Stimulated activated CD8-positive, alpha-beta memory T cell treated with anti-CD3 and anti-CD28 coated beads, Interleukin-15, amount 100 ng/mL, for 24 hours (primary cell): ENCODE measurements around the gene RND1.
"Not testable (repeated sequence)": the region's sequence is repeated elsewhere in the genome, so short reads cannot be mapped to it uniquely, and the experiment has no call there.

Experiments used
- DNase-seq: peaks from one replicate; pipeline ENCODE4 v3.0.0-alpha.2; 2020; ENCODE audit warnings: low read depth

Gene RND1

DNA sequence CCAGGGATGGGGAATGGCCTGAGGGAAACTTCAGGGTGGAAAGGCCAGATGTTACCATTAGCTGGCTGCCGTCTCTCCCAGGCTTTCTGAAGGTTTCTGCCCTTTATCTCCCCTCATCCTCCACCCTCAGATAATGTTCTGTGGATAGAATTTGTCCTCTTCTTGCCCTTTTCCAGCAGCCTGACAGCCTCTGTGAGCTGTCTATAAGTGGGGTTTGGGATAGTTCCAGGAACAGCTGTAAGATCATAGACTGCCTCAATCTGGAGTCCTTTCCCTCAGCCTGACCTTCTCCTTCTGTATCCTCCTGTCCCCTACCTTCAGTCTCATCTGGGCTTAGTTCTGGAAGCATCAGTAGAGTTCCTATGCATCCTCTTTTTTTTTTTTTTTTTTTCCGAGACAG, 2.8 kb upstream of the RND1 start:
- DNase-seq = no peak

DNA sequence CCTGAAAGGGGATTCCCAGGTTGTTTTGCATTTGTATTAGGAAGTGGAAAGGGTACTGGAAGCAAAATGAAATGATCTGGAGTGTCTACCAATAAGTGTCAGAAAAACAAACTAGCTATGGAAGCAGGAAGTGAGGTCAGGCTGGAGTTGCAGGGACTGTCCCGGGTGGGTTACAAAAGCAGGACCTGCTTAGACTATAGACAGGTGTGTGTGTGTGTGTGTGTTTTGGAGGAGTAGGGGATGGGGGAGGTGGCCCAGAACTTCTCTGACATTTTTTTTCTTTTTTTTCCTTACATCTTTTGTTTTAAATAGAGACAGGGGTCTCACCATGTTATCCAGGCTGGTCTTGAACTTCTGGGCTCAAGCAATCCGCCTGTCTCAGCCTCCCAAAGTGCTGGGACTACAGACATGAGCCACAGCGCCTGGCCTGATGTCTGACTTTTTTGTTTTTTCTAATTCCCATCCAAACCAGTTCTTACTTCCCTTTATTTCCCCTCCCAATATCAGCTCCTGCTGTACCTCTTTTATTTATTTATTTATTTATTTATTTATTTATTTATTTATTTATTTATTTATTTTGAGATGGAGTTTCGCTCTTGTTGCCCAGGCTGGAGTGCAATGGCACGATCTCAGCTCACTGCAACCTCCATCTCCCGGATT, 512 bp upstream of the RND1 start:
- no peak for DNase-seq

DNA sequence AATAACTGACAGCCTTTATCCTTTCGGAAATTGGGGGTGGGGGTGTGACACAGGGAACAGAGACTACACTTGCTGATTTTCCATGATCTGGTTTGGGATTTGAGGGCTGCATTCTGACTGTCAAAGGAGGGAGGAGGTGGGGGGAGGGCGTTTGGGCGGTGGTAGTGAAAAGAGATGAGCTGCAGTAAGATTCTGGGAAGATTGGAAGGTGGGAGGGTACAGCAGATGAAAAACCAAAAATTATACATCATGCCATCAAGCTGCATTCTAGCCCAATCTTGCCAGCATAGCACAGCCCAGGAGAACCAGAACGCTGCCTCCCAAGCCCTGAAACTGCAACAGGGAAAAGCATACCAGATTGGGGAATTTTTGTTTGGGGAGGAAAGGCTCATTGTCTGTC, 2.4 kb downstream of the RND1 start:
- no peak for DNase-seq

DNA sequence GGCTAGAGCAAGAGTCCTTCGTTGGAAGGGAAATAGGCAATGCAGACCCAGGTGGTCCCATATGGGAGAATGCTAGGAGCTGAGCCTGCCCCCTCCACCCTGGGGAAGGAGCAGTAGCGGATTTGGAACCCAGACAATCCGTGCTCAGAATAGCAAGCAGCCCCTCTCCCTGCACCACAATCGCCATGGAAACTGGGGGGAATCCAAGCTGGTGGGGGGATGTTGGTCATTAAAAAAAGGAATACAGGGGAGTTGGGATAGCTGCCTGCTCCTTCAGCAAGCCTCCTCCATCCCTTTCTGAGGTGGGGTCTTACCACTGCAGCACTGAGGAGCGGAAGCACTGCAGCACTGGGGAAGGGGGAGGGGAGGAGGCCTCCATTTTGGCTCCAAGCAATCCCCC, 2.9 kb downstream of the RND1 start:
- no peak for DNase-seq

DNA sequence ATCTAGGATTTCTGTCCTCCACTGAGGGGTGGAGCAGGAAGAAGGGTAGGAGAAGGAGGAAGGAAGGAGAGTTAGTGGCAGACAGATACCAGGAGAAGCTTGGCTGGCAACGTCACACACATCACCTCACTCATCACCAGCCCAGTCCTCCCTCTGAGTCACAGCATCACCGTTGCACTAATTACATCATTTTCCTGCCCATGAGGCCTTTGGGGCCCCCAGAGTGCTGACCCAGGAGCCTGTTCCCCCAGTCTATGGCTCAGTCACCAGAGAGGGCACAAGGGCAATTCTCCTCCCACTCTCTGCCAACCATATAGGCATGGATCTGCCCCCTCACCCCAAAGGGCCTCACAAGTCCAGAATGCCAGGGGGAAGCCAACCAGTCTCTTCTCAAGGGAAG, 4.6 kb downstream of the RND1 start:
- no peak for DNase-seq

DNA sequence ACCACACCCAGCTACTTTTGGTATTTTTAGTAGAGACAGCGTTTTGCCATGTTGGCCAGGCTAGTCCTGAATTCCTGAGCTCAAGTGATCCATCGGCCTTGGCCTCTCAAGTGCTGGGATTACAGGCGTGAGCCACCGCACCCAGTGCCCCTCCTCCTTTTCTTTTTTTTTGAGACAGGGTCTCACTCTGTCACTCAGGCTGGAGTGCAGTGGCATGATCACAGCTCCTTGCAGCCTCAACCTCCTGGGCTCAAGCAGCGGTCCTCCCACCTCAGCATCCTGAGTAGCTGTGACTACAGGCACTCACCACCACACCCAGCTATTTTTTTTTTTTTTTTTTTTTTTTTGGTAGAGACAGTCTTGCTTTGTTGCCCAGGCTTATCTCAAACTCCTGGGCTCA, 5.4 kb downstream of the RND1 start:
- not testable (repeated sequence) for DNase-seq

DNA sequence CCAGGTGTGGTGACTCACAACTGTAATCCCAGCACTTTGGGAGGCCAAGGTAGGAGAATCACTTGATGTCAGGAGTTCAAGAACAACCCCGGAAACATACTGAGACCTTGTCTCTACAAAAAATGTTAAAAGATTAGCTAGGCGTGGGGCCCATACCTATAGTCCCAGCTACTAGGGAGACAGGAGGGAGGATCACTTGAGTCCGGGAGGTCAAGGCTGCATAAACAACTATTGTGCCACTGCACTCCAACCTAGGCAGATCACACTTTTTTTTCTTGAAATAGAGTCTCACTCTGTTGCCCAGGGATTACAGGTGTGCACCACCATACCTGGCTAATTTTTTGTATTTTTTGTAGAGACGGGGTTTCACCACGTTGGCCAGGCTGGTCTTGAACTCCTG, 6.1 kb downstream of the RND1 start:
- no peak for DNase-seq

DNA sequence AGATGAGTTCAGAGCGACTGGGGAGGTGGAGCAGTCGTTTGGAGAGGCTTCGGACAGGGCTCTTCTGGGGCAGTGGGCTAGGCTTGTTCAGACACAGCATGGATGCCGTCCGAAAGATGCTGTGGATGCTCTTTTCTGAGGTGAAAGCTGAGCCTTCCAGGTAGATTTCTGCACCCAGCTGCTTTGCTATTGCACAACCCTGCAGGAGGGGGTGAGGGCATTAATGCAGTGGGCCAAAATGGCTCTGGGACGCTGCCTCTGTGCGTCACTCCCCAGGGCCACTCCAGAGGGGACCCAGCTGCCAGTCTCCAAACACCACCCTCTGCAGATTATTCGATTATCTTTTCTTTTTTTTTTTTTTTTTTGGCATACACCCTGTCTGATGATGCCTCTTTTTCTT, 7.6 kb downstream of the RND1 start:
- DNase-seq = no peak

DNA sequence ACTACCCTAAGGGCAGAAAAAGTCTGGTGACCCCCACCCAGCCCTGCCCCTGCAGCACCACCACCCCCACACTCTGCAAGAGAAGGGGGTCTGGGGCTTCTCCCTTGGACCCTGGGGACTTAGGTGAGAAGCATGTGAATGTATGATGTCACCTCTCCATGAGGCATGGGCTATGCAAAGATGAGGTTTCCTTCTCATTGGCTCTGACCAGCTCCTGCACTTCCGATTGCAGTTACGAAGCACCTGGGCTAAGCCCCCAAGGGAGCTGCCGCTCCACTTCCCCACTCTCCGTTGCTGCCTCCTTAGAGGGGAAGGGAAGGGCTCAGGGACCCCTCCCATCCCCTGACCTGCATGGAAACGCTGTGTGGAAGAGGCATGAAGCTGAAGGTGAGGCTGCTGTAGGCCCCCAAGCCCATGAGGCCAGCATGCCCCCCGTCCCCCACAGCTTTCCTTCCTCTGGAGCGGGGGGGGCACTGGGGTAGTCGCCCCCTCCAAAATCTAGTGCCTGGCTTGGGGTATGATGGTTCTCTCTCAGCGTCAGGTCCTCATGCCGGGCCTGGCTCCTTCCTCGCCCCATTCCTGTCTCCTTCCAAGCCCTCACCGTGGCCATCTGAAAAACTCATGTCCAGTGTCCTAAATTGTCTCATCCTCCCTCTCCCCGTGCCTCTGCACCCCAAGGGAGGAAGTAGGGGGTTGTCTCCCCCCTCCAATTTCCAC, 8.2 kb downstream of the RND1 start:
- DNase-seq = no peak

DNA sequence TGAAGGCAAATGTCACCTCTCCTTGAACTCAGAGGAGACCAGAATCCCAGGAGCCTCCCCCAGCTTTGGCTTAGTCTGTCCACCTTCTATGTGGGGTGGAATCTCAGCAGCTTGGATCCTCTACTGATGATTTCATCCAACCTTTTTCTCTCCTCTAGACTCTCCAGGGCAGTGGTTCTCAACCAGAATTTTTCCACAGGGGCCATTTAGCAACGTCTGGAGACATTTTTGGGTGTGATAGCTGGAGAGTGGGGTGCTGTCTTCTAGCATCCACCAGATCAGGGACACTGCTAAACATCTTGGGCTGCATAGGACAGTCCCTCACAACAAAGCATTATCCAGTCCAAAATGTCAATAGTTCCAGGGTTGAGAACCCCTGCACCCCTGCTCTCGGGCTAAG, 9.3 kb downstream of the RND1 start:
- no peak for DNase-seq

DNA sequence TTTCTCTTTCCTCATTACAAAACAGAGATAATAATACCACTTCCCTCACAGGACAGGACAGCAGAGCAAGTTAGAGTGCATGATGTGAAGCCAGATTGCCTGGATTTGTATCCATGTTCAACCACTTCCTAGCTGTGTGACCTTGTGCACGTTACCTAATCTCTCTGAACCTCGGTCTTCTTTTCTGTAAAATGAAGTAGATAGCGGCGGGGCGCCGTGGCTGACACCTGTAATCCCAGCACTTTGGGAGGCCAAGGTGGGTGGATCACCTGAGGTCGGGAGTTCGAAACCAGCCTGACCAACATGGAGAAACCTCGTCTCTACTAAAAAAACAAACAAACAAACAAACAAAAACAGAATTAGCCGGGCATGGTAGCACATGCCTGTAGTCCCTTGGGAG, 10.7 kb downstream of the RND1 start:
- not testable (repeated sequence) for DNase-seq

DNA sequence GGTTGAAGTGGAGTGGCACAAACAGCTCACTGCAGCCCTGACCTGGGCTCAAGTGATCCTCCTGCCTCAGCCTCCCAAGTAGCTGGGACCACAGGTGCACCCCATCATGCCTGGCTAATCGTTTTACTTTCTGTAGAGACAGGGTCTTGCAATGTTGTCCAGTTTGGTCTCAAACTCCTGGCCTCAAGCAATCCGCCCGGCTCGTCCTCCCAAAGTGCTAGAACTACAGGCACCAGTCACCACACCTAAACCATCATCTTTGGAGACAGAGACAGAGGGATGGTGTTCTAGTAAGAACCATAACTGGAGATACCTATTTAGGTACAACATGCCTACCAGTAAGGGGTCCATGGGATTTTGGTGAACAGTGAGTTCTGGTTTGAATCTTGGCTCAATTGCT, 11.2 kb downstream of the RND1 start:
- DNase-seq = no peak

DNA sequence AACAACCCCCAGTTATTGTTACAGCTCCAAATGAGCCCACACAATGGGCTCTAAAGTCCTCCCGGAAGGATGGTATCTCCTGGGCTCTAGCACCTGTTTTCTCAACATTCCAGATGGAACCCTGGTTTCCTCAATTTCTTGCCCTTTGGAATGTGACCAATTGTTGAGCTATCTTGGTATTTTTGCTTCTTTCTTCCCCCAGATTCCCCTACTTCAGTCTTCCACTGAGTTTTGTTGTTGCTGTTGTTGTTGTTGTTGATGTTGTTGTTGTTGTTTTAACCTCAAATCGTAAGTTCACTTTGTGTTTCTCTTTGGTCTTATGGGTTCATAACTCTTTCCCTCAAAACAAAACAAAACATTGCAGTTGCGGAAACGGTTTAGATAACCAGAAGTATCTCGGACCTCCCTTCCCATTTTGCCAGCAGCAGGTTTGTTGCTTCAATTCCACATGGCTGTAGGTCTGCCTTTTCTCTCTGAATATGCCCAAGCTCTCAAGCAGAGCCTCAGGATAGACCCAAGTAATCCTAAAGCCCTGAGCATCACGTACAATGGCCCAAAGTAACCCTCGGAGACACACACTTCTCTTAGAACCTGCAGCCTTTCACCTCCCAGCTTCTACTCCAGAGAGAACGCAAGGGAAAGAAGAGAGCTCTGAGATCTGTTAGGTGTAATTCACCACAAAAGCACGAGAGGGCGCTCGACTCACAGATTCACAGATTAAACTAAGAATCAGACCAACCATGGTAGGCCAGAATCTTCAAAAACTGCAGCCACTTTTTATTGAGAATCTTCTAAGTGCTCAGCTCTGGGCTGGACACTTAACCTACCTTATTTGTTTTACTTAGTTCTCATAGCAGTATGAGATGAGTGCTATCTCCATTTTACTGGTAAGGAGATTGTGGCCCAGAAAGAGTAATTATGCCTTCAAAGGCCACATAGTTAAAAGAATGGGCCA, 12.7 kb downstream of the RND1 start:
- DNase-seq = peak; percentile 62

DNA sequence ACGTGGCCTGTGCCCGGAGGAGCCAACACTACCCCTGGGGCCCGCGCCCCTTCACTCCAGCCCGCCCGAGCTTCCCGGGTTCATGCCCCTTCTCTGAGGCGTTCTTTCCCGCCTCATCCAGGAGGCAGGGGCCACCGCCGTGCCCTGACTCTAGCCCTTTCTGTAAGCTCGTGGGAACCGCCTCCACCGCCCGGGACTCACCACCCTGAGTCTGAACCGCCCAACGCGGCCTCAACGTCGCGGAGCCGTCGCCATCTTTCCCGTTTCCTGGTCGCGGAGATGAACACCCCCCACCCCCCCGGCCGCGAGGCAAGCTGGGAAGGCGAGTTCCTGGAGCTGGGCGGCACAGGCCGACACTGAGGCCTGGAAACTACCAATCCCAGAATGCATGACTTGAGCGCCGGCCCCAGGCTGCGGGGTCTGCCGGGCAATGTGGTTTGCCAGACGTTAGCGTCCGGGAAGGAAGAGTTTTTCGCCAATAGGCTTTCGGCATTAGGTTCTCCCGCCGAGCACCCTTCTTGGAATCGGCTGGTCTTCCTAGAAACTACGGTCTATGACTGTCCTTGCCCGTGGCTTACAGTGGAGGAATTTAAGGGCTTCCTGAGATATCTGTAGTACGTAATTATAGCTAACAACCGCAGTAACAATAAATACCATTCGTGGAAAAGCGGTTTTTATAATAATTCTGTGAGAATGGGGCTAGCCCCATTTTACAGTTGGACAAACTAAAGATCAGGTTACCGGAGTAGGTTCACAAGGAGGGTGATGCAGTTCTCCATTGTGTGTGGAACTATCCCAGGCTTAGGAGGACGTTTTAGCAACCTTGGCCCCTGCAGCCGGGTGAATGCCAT, 13.6 kb downstream of the RND1 start, which contains the start of gene DDX23:
DDX23 (minus strand) TSS at position 281 of the 851 bp plus-strand sequence. CDS start 6,381 bp downstream, outside the sequence.
- peak; percentile 66 for DNase-seq

DNA sequence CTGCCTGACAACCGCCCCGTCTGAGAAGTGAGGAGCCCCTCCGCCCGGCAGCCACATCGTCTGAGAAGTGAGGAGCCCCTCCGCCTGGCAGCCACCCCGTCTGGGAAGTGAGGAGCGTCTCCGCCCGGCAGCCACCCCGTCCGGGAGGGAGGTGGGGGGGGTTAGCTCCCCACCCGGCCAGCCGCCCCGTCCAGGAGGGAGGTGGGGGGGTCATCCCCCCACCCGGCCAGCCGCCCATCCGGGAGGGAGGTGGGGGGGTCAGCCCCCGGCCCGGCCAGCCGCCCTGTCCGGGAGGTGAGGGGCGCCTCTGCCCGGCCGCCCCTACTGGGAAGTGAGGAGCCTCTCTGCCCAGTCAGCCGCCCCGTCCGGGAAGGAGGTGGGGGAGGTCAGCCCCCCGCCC, 23.6 kb downstream of the RND1 start:
- DNase-seq = not testable (repeated sequence)

DNA sequence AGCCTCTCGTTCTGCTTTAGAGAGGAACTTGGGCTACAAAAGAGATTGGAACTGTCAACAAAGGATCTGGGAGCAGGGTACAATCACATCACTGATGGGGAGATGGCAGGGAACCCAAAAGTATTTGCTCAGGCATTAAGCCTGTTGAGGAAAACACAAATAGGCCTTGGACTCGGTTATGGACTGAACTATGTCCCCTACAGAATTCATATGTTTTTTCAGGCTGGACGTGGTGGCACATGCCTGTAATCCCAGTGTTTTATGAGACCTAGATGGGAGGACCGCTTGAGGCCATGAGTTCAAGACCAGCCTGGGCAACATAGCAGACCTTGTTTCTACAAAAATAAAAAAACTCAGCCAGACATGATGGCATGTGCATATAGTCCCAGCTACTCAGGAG, 27.6 kb downstream of the RND1 start:
- no peak for DNase-seq

DNA sequence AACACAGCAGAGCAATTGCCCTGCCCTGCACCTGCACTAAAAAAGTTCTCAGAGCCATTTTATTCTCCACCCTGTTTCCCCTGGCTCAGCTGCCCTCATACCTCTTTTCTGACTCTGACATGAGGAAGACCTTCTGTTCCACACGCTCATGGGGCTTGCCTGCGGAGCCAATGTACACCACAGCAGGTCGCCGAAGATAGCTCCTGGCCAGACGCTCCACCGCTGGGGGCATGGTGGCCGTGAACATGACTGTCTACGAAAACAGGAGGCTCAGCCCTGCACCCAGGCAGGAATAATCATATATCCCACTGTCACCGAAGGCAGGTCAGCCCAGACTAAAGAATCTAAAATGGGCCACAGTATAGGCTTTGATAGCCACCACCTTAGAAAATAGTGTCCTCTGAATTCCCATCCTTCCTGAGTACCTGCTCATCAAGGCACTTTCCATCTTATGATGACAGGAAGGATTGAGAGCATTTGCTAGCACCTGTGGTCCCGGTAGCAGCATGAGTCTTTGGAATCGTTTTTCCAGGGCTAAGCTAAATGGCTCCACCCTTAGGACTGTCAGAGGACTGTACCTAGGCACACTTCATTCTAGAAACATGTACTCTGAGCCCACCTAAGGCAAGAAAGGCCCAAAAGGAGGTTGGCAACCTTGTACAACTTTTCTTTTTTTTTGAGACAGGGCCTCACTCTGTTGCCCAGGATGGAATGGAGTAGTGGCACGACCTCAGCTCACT, 33.2 kb downstream of the RND1 start:
- no peak for DNase-seq

DNA sequence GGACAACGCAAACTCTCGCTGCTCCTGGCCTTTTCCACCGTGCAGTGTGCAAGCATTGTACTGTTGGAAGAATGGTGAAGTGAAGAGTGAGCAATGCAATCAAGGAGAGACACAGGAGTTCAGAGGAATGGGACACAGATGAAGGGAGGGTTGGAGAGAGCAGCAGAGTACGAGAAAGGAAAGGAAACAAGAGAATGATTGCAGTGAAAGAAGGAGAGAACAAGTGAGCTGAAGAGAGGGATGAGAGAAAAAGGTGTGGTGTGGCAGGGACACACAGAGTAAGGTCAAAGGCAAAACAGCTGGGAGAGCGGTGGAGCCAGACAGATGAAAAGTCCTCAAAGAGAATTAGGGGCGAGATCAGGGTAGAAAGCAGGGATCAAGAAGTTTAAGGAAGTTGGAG, 34.4 kb downstream of the RND1 start:
- no peak for DNase-seq

DNA sequence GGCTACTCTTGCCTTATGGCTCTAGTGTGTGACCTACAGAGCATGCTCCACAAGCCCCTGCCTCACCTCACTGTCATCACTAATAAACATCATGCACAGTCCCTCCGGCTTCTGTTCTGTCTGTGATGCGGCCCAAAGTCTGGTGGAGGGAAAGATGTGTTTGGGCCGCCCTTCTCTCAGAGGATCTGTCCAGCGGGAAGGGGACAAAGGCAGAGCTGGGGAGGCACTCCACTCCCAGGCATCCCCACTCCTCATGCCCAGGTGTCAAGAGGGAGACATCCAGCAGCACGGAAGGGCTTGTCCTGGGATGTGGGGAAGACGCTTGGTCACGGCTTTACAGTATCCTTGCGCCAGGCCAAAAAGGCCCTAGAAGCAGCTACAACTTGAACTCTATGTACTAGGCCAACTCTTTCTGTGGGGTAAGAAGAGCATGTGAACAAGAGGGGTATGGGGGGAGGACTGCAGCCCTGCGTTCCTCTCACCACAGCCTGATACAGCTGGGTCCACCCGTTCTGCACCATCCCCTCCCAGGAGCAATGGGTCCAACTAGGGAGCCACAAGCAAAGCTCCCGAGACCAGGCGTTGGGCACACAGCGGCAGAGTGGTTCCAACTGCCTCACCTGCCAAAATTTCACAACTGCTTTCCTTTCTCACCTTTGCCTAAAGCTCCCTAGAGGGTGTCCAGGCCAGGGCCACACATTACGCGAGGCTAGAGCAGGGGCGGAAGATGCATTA, 36.7 kb downstream of the RND1 start:
- DNase-seq = no peak

DNA sequence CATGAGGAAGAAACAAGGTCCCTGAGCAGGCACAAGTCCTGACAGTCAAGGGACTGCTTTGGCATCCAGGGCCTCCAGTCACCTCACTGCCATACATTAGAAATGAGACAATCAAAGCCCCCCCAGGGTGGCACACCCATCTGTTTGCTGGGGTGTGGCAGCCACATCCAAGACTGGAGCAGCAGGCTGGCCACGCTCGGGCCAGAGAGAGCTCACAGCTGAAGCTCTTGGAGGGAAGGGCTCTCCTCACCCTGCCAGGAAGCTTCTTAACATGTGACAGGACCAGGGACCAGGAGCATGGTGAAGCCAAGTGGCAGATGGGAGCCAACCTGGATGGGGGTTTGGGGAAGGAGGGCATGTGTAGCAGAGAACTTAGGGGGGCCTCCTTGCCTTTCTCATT, 37.4 kb downstream of the RND1 start:
- DNase-seq = no peak
